ENCODE measurements around the gene CPNE5. TPM values are rescaled to one million over a fixed set of nuclear protein-coding genes. Genes with fewer than 3 reads are reported as not detected.

Gene CPNE5
- polyA plus RNA-seq, 2 of the 4 experiments (the other 2 are of a cell fraction): 0.03 to 0.13 TPM

- FAIRE-seq (no peak), ATAC-seq (no peak), DNase-seq (ENCODE audit: low read depth in 1 of 2, low spot score in 1 of 2) (no peak)
- Histone ChIP-seq H3K4me2 (no peak overlapping the region), H3K27ac (no peak overlapping the region), H3K4me1 (peaks cover 16% of the 10 kb centered on the region; the same call in 2 of the 3 replicates), H3K4me3 (no peak overlapping the region), H3K9me3 (peaks cover 3% of the 10 kb centered on the region; the same call in 1 of the 3 replicates)
- POLR2A ChIA-PET: no interaction called here
- TF ChIP-seq RFX5 (IDR thresholded peaks at IDR 0.05) (no peak), RAD21 (conservative IDR thresholded peaks at IDR 0.05 in 1 of 2, IDR thresholded peaks at IDR 0.05 in 1 of 2) (no peak), BCL3 (IDR thresholded peaks at IDR 0.05) (no peak), CTCF (IDR thresholded peaks at IDR 0.05) (no peak), EP300 (IDR thresholded peaks at IDR 0.05) (no peak), CBX8 (IDR thresholded peaks at IDR 0.05) (no peak), SMC3 (IDR thresholded peaks at IDR 0.05) (no peak), PHF8 (IDR thresholded peaks at IDR 0.05; ENCODE audit: borderline replicate concordance, low read depth) (no peak), MAZ (IDR thresholded peaks at IDR 0.05; ENCODE audit: borderline replicate concordance, low read depth, low read length) (no peak), RNF2 (IDR thresholded peaks at IDR 0.05; ENCODE audit: borderline replicate concordance, low read depth) (no peak), ZFP36 (IDR thresholded peaks at IDR 0.05; ENCODE audit: borderline replicate concordance, partially characterized antibody) (no peak)
- CTCF ChIA-PET: interaction anchor here (1.2 to 2.7 kb wide), 2 partner anchors 16 to 136 kb away, joined by 3 to 17 read pairs; no protein-coding TSS in a partner anchor
- 63% methylated on average over 3 of the region's 3 CpGs for WGBS (ENCODE audit: missing lambda C conversion rate)
Measured at GRCh38 chr6:36751091-36751490, 88.2 kb downstream of the CPNE5 start.

GRCh38 chr6:36749829-36750489 lies 89.3 kb downstream of the CPNE5 start:
- ATAC-seq: no peak
- Histone ChIP-seq H3K4me3 (no peak overlapping the region), H3K4me1 (peaks cover 12% of the 10 kb centered on the region; the same call in 2 of the 3 replicates), H3K4me2 (no peak overlapping the region), H3K9me3 (peaks cover 3% of the 10 kb centered on the region; the same call in 1 of the 3 replicates), H3K27ac (no peak overlapping the region)
- FAIRE-seq: no peak
- WGBS (ENCODE audit: missing lambda C conversion rate): 66% methylated on average over 5 of the region's 5 CpGs
- TF ChIP-seq KDM5A (IDR thresholded peaks at IDR 0.05): no peak
- TF ChIP-seq POLR2AphosphoS2 (conservative IDR thresholded peaks at IDR 0.05; ENCODE audit: low read length): no peak
- TF ChIP-seq TFCP2L1 (CRISPR knock-in tag; IDR thresholded peaks at IDR 0.05): no peak
- no peak for TF ChIP-seq SREBF2 (IDR thresholded peaks at IDR 0.05)
- no peak for TF ChIP-seq RAD21 (conservative IDR thresholded peaks at IDR 0.05 in 1 of 2, IDR thresholded peaks at IDR 0.05 in 1 of 2)
- no peak for TF ChIP-seq RCOR1 (IDR thresholded peaks at IDR 0.05; ENCODE audit: low read depth, low read length)
- no peak for TF ChIP-seq HOXA7 (CRISPR knock-in tag; IDR thresholded peaks at IDR 0.05)
- TF ChIP-seq JUN (IDR thresholded peaks at IDR 0.05): no peak
- no peak for TF ChIP-seq BHLHE40 (IDR thresholded peaks at IDR 0.05; ENCODE audit: low read depth, low read length)
- no peak for TF ChIP-seq ZNF302 (CRISPR knock-in tag; IDR thresholded peaks at IDR 0.05)
- TF ChIP-seq CBX8 (IDR thresholded peaks at IDR 0.05): no peak
- TF ChIP-seq PHF8 (IDR thresholded peaks at IDR 0.05; ENCODE audit: borderline replicate concordance, low read depth): no peak
- TF ChIP-seq ATOH8 (CRISPR knock-in tag; IDR thresholded peaks at IDR 0.05; ENCODE audit: low read depth): no peak
- TF ChIP-seq JUNB (IDR thresholded peaks at IDR 0.05): no peak
- TF ChIP-seq ESRRA (IDR thresholded peaks at IDR 0.05; ENCODE audit: borderline replicate concordance, low read length): no peak
- TF ChIP-seq MYC (IDR thresholded peaks at IDR 0.05; ENCODE audit: borderline replicate concordance, low read length): no peak
- no peak for TF ChIP-seq BCL3 (IDR thresholded peaks at IDR 0.05)
- TF ChIP-seq FOSB (CRISPR knock-in tag; IDR thresholded peaks at IDR 0.05): no peak
- POLR2A ChIA-PET: no interaction called here
- CTCF ChIA-PET: interaction anchor here (1.3 kb wide), 1 partner anchor 9 kb away, joined by 6 read pairs; no protein-coding TSS in a partner anchor
- DNase-seq (ENCODE audit: low read depth in 1 of 2, low spot score in 1 of 2): no peak
